LNCaP clone FGC (cell line): ENCODE measurements around the gene TRANK1.

Source experiments
- DNase-seq: peaks from one replicate; pipeline ENCODE4 v3.0.0-alpha.2; 2011; ENCODE audit warnings: low read depth
- H3K4me3 ChIP-seq: 2 replicates; pipeline ENCODE4 v1.5.1; 2011; ENCODE audit warnings: mild to moderate bottlenecking, low read depth, low read length, control low read depth
- CTCF ChIP-seq: IDR thresholded peaks from 2 replicates; pipeline ENCODE4 v1.5.1; 2012; ENCODE audit warnings: mild to moderate bottlenecking; ENCODE audit not compliant: control insufficient read depth, insufficient read depth; ENCODE audit errors: extremely low read depth

The TRANK1 gene

GRCh38 chr3:36859494-36859893 lies 85.4 kb downstream of the TRANK1 start:
- no peak for TF ChIP-seq CTCF
- DNase-seq: no peak
- H3K4me3 ChIP-seq: no peak overlapping the region

GRCh38 chr3:36852071-36852470 lies 92.8 kb downstream of the TRANK1 start:
- no peak overlapping the region for H3K4me3 ChIP-seq
- no peak for TF ChIP-seq CTCF
- no peak for DNase-seq

- no peak for DNase-seq
- H3K4me3 ChIP-seq: no peak overlapping the region
Observed at GRCh38 chr3:36850743-36851142, 94.1 kb downstream of the TRANK1 start.

GRCh38 chr3:36846406-36846805 lies 98.4 kb downstream of the TRANK1 start:
- no peak for TF ChIP-seq CTCF
- DNase-seq: no peak
- H3K4me3 ChIP-seq: no peak overlapping the region

More at GRCh38 chr3:36850743-36851142, 94.1 kb downstream of the TRANK1 start:
- TF ChIP-seq CTCF: no peak

GRCh38 chr3:36843065-36844051 lies 101.5 kb downstream of the TRANK1 start:
- no peak overlapping the region for H3K4me3 ChIP-seq
- DNase-seq: peak; percentile 2
- TF ChIP-seq CTCF: peak; percentile 82

GRCh38 chr3:36842275-36842674 lies 102.6 kb downstream of the TRANK1 start:
- no peak overlapping the region for H3K4me3 ChIP-seq
- no peak for TF ChIP-seq CTCF
- DNase-seq: no peak
